ENCODE measurements around the gene DHODH.
"Not testable (repeated sequence)": the region's sequence is repeated elsewhere in the genome, so short reads cannot be mapped to it uniquely, and the experiment has no call there.

DHODH gene

GRCh38 chr16:72050769-72051464 is 42.4 kb downstream of the DHODH start:
- H3K4me3 ChIP-seq (ENCODE audit: severe bottlenecking), result no peak overlapping the region
- DNase-seq (ENCODE audit: low spot score) (no peak), ATAC-seq (ENCODE audit: low read depth) (0 out of 3 replicates have a peak, but pooled peaks have one; percentile 48)
- H3K9me3 ChIP-seq (ENCODE audit: severe bottlenecking), result no peaks in the 10 kb centered on the region
- H3K27ac ChIP-seq (ENCODE audit: poor library complexity, severe bottlenecking), result no peak overlapping the region
- no peak for TF ChIP-seq CTCF (IDR thresholded peaks at IDR 0.05; ENCODE audit: poor library complexity, severe bottlenecking)
- H3K4me1 ChIP-seq (ENCODE audit: insufficient read depth, poor library complexity, severe bottlenecking), result no peaks in the 10 kb centered on the region
- H3K27me3 ChIP-seq (ENCODE audit: insufficient read depth, poor library complexity, severe bottlenecking), result no peaks in the 10 kb centered on the region
- H3K36me3 ChIP-seq (ENCODE audit: low read depth), result no peaks in the 10 kb centered on the region

- ATAC-seq (ENCODE audit: low read depth), result no peak
- Histone ChIP-seq H3K27ac (ENCODE audit: poor library complexity, severe bottlenecking) (no peak overlapping the region), H3K27me3 (ENCODE audit: insufficient read depth, poor library complexity, severe bottlenecking) (no peaks in the 10 kb centered on the region), H3K9me3 (ENCODE audit: severe bottlenecking) (no peaks in the 10 kb centered on the region), H3K4me1 (ENCODE audit: insufficient read depth, poor library complexity, severe bottlenecking) (no peaks in the 10 kb centered on the region), H3K4me3 (ENCODE audit: severe bottlenecking) (no peak overlapping the region), H3K36me3 (ENCODE audit: low read depth) (no peaks in the 10 kb centered on the region)
- no peak for TF ChIP-seq CTCF (IDR thresholded peaks at IDR 0.05; ENCODE audit: poor library complexity, severe bottlenecking)
- no peak for DNase-seq (ENCODE audit: low spot score)
These were observed 43.3 kb downstream of the DHODH start for GRCh38 chr16:72051818-72052217.

GRCh38 chr16:72054254-72054847 is 45.8 kb downstream of the DHODH start, which contains the start of gene HP:
Gene HP, plus strand, starts transcription at chr16:72054505. Its CDS starts 148 bp downstream, at chr16:72054653.
- H3K4me3 ChIP-seq (ENCODE audit: severe bottlenecking); H3K36me3 ChIP-seq (ENCODE audit: low read depth); DNase-seq (ENCODE audit: low spot score); H3K27me3 ChIP-seq (ENCODE audit: insufficient read depth, poor library complexity, severe bottlenecking); H3K4me1 ChIP-seq (ENCODE audit: insufficient read depth, poor library complexity, severe bottlenecking); ATAC-seq (ENCODE audit: low read depth); H3K9me3 ChIP-seq (ENCODE audit: severe bottlenecking); H3K27ac ChIP-seq (ENCODE audit: poor library complexity, severe bottlenecking): not testable (repeated sequence)

- no peak for DNase-seq (ENCODE audit: low spot score)
- no peaks in the 10 kb centered on the region for H3K27me3 ChIP-seq (ENCODE audit: insufficient read depth, poor library complexity, severe bottlenecking)
- H3K4me3 ChIP-seq (ENCODE audit: severe bottlenecking), result no peak overlapping the region
- ATAC-seq (ENCODE audit: low read depth), result no peak
- no peaks in the 10 kb centered on the region for H3K9me3 ChIP-seq (ENCODE audit: severe bottlenecking)
- TF ChIP-seq CTCF (IDR thresholded peaks at IDR 0.05; ENCODE audit: poor library complexity, severe bottlenecking), result no peak
- H3K27ac ChIP-seq (ENCODE audit: poor library complexity, severe bottlenecking), result no peak overlapping the region
- no peaks in the 10 kb centered on the region for H3K4me1 ChIP-seq (ENCODE audit: insufficient read depth, poor library complexity, severe bottlenecking)
- no peaks in the 10 kb centered on the region for H3K36me3 ChIP-seq (ENCODE audit: low read depth)
These were observed 47.4 kb downstream of the DHODH start for GRCh38 chr16:72055911-72056310.

- not testable (repeated sequence) for H3K36me3 ChIP-seq (ENCODE audit: low read depth); H3K4me3 ChIP-seq (ENCODE audit: severe bottlenecking); H3K27ac ChIP-seq (ENCODE audit: poor library complexity, severe bottlenecking); H3K9me3 ChIP-seq (ENCODE audit: severe bottlenecking); H3K4me1 ChIP-seq (ENCODE audit: insufficient read depth, poor library complexity, severe bottlenecking); ATAC-seq (ENCODE audit: low read depth); H3K27me3 ChIP-seq (ENCODE audit: insufficient read depth, poor library complexity, severe bottlenecking); DNase-seq (ENCODE audit: low spot score)
These were observed 48.8 kb downstream of the DHODH start for GRCh38 chr16:72057313-72057712.

- not testable (repeated sequence) for H3K36me3 ChIP-seq (ENCODE audit: low read depth); DNase-seq (ENCODE audit: low spot score); H3K4me3 ChIP-seq (ENCODE audit: severe bottlenecking); H3K27ac ChIP-seq (ENCODE audit: poor library complexity, severe bottlenecking); ATAC-seq (ENCODE audit: low read depth); H3K27me3 ChIP-seq (ENCODE audit: insufficient read depth, poor library complexity, severe bottlenecking); H3K4me1 ChIP-seq (ENCODE audit: insufficient read depth, poor library complexity, severe bottlenecking); H3K9me3 ChIP-seq (ENCODE audit: severe bottlenecking)
These were observed 50.5 kb downstream of the DHODH start for GRCh38 chr16:72059060-72059459.

Measured in RWPE2 (cell line).